GM12872 (cell line): ENCODE data around the gene REL.

Experiments
- CTCF ChIP-seq: IDR thresholded peaks from 3 replicates; pipeline ENCODE4 v1.5.1; 2011; ENCODE audit warnings: low read depth, mild to moderate bottlenecking, low read length, moderate library complexity; ENCODE audit not compliant: insufficient read depth

REL gene

GRCh38 chr2:60954139-60954538, 72.8 kb downstream of the REL start:
- TF ChIP-seq CTCF = no peak

- no peak for TF ChIP-seq CTCF
Measured at GRCh38 chr2:60957224-60957623, 75.8 kb downstream of the REL start.

- TF ChIP-seq CTCF = no peak
Measured at GRCh38 chr2:60957643-60958042, 76.3 kb downstream of the REL start.

- TF ChIP-seq CTCF = no peak
Measured at GRCh38 chr2:60958361-60958760, 77.0 kb downstream of the REL start.

- TF ChIP-seq CTCF = no peak
Measured at GRCh38 chr2:60958800-60959199, 77.4 kb downstream of the REL start.

GRCh38 chr2:60959501-60959900, 78.1 kb downstream of the REL start:
- no peak for TF ChIP-seq CTCF

- no peak for TF ChIP-seq CTCF
Measured at GRCh38 chr2:60960706-60961105, 79.3 kb downstream of the REL start.

GRCh38 chr2:60961457-60961856, 80.1 kb downstream of the REL start:
- no peak for TF ChIP-seq CTCF
